ENCODE data around the gene ARSJ. TPM values are rescaled to one million over a fixed set of nuclear protein-coding genes. Genes with fewer than 3 reads are reported as not detected.

Gene ARSJ
- total and polyA plus RNA-seq, 10 donors: 0.07 to 1.6 (median 0.52) TPM

- Histone ChIP-seq H3K36me3 (no peaks in the 10 kb centered on the region), H3K27ac (no peak overlapping the region), H3K27me3 (replicated peaks in 1 of 7) (no peaks in the 10 kb centered on the region), H3K4me1 (no peaks in the 10 kb centered on the region), H3K9me3 (peaks cover 0 to 9% (median 3%) of the 10 kb centered on the region in 8 donors), H3K4me3 (no peak overlapping the region)
- intact Hi-C loops (cut with DNase I; ENCODE audit: low total_unique reads): no loop called here
- DNase-seq: no peak
- 67 to 81% (median 72%) methylated on average over 1 of the region's 1 CpG for WGBS, 5 donors
- TF ChIP-seq CTCF (IDR thresholded peaks at IDR 0.05 in 8 of 11, conservative IDR thresholded peaks at IDR 0.05 in 3 of 11): no peak
- TF ChIP-seq POLR2A (IDR thresholded peaks at IDR 0.05): no peak
- no peak for TF ChIP-seq POLR2AphosphoS5 (IDR thresholded peaks at IDR 0.05)
Observed at GRCh38 chr4:113888006-113888405, 91.4 kb downstream of the ARSJ start.

- WGBS, 5 donors: 70 to 88% (median 77%) methylated on average over 3 of the region's 3 CpGs
Observed at GRCh38 chr4:113885291-113885690, 94.2 kb downstream of the ARSJ start.

GRCh38 chr4:113884655-113885054 lies 94.8 kb downstream of the ARSJ start:
- H3K27me3 ChIP-seq (replicated peaks in 1 of 7): no peaks in the 10 kb centered on the region
- no peaks in the 10 kb centered on the region for H3K36me3 ChIP-seq
- H3K4me1 ChIP-seq: no peaks in the 10 kb centered on the region
- H3K27ac ChIP-seq: no peak overlapping the region
- intact Hi-C loops (cut with DNase I; ENCODE audit: low total_unique reads): no loop called here
- peaks cover 0 to 5% (median under 1%) of the 10 kb centered on the region in 8 donors for H3K9me3 ChIP-seq
- no peak for TF ChIP-seq POLR2A (IDR thresholded peaks at IDR 0.05)
- TF ChIP-seq CTCF (IDR thresholded peaks at IDR 0.05 in 8 of 11, conservative IDR thresholded peaks at IDR 0.05 in 3 of 11): no peak
- no peak for TF ChIP-seq POLR2AphosphoS5 (IDR thresholded peaks at IDR 0.05)
- 79 to 91% (median 81%) methylated on average over 1 of the region's 1 CpG for WGBS, 5 donors
- H3K4me3 ChIP-seq: no peak overlapping the region
- no peak for DNase-seq

More at GRCh38 chr4:113885291-113885690, 94.2 kb downstream of the ARSJ start:
- Histone ChIP-seq H3K27ac (no peak overlapping the region), H3K9me3 (peaks cover 0 to 9% (median 3%) of the 10 kb centered on the region in 8 donors), H3K4me3 (no peak overlapping the region), H3K4me1 (no peaks in the 10 kb centered on the region), H3K27me3 (replicated peaks in 1 of 7) (no peaks in the 10 kb centered on the region), H3K36me3 (no peaks in the 10 kb centered on the region)
- TF ChIP-seq POLR2A (IDR thresholded peaks at IDR 0.05): no peak
- no peak for DNase-seq
- intact Hi-C loops (cut with DNase I; ENCODE audit: low total_unique reads): no loop called here

- Histone ChIP-seq H3K9me3 (no peaks in the 10 kb centered on the region), H3K27ac (no peak overlapping the region), H3K27me3 (replicated peaks in 1 of 7) (no peaks in the 10 kb centered on the region), H3K4me3 (no peak overlapping the region), H3K4me1 (no peaks in the 10 kb centered on the region), H3K36me3 (no peaks in the 10 kb centered on the region)
- TF ChIP-seq CTCF (IDR thresholded peaks at IDR 0.05 in 8 of 11, conservative IDR thresholded peaks at IDR 0.05 in 3 of 11) (no peak), POLR2A (IDR thresholded peaks at IDR 0.05) (no peak), POLR2AphosphoS5 (IDR thresholded peaks at IDR 0.05) (no peak)
- intact Hi-C loops (cut with DNase I; ENCODE audit: low total_unique reads): no loop called here
- 54 to 72% (median 64%) methylated on average over 1 of the region's 1 CpG for WGBS, 5 donors
- no peak for DNase-seq
Observed at GRCh38 chr4:113882668-113883067, 96.8 kb downstream of the ARSJ start.

GRCh38 chr4:113881256-113881655 lies 98.2 kb downstream of the ARSJ start:
- Histone ChIP-seq H3K9me3 (no peaks in the 10 kb centered on the region), H3K4me3 (no peak overlapping the region), H3K27ac (no peak overlapping the region), H3K36me3 (no peaks in the 10 kb centered on the region), H3K27me3 (replicated peaks in 1 of 7) (no peaks in the 10 kb centered on the region), H3K4me1 (no peaks in the 10 kb centered on the region)
- DNase-seq: no peak
- intact Hi-C loops (cut with DNase I; ENCODE audit: low total_unique reads): no loop called here
- TF ChIP-seq POLR2A (IDR thresholded peaks at IDR 0.05): no peak
- no peak for TF ChIP-seq CTCF (IDR thresholded peaks at IDR 0.05 in 8 of 11, conservative IDR thresholded peaks at IDR 0.05 in 3 of 11)
- no peak for TF ChIP-seq POLR2AphosphoS5 (IDR thresholded peaks at IDR 0.05)
- WGBS, 5 donors: 86 to 91% (median 89%) methylated on average over 2 of the region's 2 CpGs

Measured in spleen (tissue), 11 donors.